HUES48 (cell line): ENCODE measurements around the gene TMEM190.

Experiments used
- H3K27ac ChIP-seq: one replicate; pipeline ENCODE4 v1.7.0; 2013; ENCODE audit warnings: low read depth, low read length, inconsistent platforms
- H3K27me3 ChIP-seq: 2 replicates; pipeline ENCODE4 v1.6.1; 2013; ENCODE audit warnings: mild to moderate bottlenecking, low read length; ENCODE audit not compliant: control insufficient read depth, insufficient read depth
- H3K36me3 ChIP-seq: 2 replicates; pipeline ENCODE4 v1.6.1; 2013; ENCODE audit warnings: low read length; ENCODE audit not compliant: control insufficient read depth, insufficient read depth
- H3K4me1 ChIP-seq: 2 replicates; pipeline ENCODE4 v1.6.1; 2013; ENCODE audit warnings: mild to moderate bottlenecking, low read length; ENCODE audit not compliant: control insufficient read depth, insufficient read depth
- H3K4me3 ChIP-seq: 2 replicates; pipeline ENCODE4 v1.5.1; 2013; ENCODE audit warnings: mild to moderate bottlenecking, low read depth, low read length
- H3K9ac ChIP-seq: 2 replicates; pipeline ENCODE4 v1.6.1; 2013; ENCODE audit warnings: mild to moderate bottlenecking, low read depth, low read length, moderate library complexity
- H3K9me3 ChIP-seq: 2 replicates; pipeline ENCODE4 v1.6.1; 2013; ENCODE audit warnings: low read length; ENCODE audit not compliant: control insufficient read depth, insufficient read depth

Gene TMEM190

DNA sequence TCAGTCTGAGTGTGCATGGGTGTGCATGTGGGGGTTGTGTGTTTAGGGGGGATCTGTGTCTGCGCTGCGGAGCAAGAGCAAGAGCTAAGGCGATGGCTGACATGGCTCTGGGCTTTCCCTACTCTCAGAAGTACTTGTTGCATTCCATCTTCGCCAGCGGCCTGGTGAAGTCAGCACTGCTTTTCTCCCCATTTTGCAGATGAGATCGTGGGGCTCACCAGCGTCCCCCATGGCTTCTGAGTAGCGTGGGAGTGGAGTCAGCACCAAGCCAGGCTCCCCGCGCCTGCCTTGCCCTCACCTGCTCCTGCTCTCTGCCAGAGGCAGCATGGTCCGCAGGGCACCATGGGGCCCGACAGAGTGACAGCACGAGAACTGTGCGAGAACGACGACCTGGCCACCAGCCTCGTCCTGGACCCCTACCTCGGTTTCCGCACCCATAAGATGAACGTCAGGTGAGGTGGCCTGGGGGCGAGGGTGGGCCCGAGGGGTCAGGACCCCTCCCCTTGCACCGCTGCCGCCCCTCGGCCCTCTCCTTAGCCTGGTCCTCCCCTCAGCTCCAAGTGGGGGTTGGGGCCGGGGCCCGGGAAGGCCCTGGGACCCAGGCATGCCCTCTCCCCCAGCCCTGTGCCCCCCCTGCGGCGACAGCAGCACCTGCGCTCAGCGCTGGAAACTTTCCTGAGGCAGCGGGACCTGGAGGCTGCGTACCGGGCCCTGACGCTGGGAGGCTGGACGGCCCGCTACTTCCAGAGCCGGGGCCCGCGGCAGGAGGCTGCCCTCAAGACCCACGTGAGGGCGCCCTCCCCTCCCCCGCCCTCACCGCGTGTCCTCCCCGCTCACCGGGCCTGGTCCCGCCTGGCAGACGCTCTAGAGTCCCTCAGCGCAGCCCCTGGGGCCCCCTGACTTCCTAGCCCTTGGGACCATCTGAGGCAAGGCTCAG lies 34.8 kb upstream of the TMEM190 start:
- H3K9me3 ChIP-seq = no peaks in the 10 kb centered on the region
- H3K4me1 ChIP-seq = peaks cover 12% of the 10 kb centered on the region
- H3K4me3 ChIP-seq = peak overlapping the region; percentile 56
- peaks cover 44% of the 10 kb centered on the region for H3K36me3 ChIP-seq
- H3K9ac ChIP-seq = no peak overlapping the region
- no peaks in the 10 kb centered on the region for H3K27me3 ChIP-seq
- H3K27ac ChIP-seq = no peak overlapping the region

DNA sequence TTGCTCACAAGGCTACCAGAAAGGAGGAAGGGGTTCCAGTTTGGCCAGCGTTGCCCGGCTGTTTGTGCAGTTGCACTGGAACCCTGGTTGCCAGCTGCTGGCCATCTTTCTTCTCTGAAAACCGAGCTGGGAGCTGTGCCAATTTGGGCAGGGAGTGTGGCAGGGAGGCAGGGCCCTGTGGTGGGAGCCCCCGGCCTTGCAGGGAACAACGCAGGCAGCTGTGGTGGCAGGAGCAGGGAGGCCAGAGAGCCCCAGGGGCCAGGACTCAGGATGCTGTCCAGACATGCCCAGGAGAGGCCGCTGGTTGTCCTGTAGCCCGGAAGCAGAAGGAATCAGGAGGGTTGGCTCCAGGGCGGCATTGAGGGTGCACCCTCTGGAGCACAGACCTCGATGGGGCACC lies 32.2 kb upstream of the TMEM190 start:
- no peak overlapping the region for H3K9ac ChIP-seq

DNA sequence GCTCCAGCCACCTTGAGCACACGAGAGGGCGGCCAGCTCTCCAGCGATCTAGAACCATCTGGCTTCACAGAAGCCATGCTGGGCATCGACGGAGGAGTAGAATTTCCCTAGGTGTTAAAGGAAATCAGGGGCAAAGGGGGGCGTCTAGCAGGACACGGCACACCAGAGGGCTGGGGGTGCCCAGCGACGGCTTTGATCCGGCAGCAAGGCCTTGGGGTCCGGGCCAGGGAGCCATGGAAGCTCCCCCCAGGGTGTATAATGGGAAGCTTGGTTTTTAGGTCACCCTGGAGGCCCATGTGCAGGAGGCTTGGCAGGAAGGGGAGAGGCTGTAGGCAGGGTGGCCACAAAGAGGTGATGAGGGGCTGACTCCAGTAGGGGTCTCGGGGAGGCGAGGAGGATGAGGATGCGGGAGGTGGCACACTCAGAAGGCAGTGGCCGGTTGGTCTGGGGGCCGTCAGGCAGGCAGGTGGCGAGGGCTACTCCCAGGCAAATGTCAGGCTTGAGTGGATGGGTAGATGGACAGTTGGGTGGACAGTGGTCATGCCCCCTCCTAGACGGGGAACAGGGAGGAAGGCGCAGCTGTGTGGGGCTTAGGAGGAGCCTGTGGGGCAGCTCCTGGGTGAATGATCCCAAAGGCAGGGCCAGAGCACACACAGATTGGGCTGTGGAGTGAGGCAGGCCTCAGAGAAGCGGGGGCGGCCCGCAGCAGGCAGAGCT lies 31.4 kb upstream of the TMEM190 start:
- Histone ChIP-seq H3K4me1 (peaks cover 32% of the 10 kb centered on the region), H3K36me3 (peaks cover 53% of the 10 kb centered on the region), H3K9ac (no peak overlapping the region), H3K9me3 (no peaks in the 10 kb centered on the region), H3K4me3 (no peak overlapping the region), H3K27ac (no peak overlapping the region), H3K27me3 (no peaks in the 10 kb centered on the region)

More for the DNA sequence above, 32.2 kb upstream of the TMEM190 start:
- peaks cover 27% of the 10 kb centered on the region for H3K4me1 ChIP-seq
- H3K36me3 ChIP-seq = peaks cover 52% of the 10 kb centered on the region
- H3K27me3 ChIP-seq = no peaks in the 10 kb centered on the region
- H3K27ac ChIP-seq = no peak overlapping the region
- no peak overlapping the region for H3K4me3 ChIP-seq
- no peaks in the 10 kb centered on the region for H3K9me3 ChIP-seq

DNA sequence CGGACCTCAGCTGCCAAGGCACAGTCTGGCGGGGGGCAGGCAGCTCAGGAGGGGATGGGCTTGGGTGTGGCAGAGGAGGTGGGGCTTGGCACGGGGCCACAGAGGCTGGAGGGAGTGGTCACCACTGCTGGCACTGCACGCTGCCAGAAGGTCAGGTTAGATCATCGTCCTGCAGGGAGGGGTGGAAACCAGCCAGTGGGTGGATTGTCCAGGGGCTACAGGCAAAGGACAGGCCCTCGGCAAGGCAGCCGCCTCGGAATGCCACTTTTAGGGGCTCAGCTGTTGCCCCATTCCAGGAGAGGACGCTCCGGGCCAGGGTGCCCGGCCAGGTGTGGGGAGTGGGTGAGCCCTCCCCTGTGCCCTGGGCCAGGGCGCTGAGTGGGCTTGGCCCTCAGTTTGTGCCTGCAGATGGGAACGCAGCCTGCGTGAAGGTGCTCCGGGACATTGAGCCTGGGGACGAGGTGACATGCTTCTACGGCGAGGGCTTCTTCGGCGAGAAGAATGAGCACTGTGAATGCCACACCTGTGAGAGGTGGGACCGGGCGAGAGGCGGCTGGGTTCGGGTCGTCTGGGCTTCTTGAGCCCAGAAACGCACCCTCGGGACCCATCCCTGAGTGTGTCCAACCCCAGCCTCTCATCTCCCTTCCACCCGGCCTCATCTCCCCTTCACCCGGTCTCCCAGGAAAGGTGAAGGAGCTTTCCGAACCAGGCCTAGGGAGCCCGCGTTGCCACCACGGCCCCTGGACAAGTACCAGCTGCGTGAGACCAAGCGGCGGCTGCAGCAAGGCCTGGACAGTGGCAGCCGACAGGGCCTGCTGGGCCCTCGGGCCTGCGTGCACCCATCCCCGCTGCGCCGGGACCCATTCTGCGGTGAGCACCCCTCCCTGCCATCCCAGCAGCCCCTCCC lies 30.6 kb upstream of the TMEM190 start:
- no peak overlapping the region for H3K27ac ChIP-seq
- no peak overlapping the region for H3K9ac ChIP-seq
- H3K27me3 ChIP-seq = no peaks in the 10 kb centered on the region
- peaks cover 35% of the 10 kb centered on the region for H3K4me1 ChIP-seq
- H3K4me3 ChIP-seq = no peak overlapping the region
- peaks cover 53% of the 10 kb centered on the region for H3K36me3 ChIP-seq
- no peaks in the 10 kb centered on the region for H3K9me3 ChIP-seq

DNA sequence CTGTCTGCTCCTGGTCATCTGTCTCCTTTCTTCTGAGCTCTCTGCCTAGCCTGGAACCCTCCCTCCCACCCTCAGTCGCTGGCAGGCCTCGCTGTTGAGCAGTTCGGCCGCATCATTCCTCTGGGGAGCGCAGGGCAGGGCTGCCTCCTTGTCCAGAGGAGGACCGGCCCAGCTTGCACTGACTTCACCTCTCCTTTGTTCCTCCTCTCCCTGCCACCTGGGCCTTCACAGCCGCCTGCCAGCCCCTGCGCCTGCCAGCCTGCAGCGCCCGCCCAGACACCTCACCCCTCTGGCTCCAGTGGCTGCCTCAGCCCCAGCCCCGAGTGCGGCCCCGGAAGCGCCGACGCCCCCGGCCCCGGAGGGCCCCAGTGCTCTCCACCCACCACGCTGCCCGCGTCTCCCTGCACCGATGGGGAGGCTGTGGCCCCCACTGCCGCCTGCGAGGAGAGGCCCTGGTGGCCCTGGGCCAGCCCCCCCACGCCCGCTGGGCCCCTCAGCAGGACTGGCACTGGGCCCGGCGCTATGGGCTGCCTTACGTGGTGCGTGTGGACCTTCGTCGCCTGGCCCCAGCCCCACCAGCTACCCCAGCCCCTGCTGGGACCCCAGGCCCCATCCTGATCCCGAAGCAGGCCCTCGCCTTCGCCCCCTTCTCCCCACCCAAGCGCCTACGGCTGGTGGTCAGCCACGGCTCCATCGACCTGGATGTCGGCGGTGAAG lies 29.7 kb upstream of the TMEM190 start:
- Histone ChIP-seq H3K4me3 (no peak overlapping the region), H3K27me3 (peaks cover 3% of the 10 kb centered on the region), H3K27ac (no peak overlapping the region), H3K9ac (no peak overlapping the region), H3K9me3 (no peaks in the 10 kb centered on the region), H3K4me1 (peaks cover 29% of the 10 kb centered on the region), H3K36me3 (peaks cover 51% of the 10 kb centered on the region)

DNA sequence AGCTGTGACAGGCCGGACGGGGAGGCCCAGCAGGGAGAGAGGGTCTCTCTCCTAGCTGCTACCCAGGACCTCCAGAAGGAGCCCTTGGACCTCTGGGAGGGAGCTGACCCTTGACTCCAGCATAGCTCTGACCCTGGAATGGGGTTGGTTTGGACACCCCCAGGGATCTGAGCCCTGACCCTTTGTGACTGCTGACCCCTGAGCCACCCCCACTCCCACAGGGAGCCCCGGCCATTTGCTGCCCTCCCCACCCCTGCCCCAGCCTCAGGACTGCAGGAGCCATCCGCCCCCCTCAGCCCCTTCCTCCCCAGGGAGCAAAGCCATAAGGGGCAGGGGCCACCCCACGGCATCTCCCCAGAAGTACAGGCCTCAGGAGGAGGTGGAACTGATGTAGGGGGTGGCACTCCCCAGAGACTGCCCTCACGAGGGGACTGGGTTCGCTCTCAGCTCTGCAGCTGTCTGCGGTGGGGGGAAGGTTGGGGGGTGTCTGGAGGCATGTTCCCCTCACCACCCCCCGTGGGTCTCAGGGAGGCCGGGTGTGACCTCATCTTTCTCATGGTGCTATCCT lies 29.1 kb upstream of the TMEM190 start:
- Histone ChIP-seq H3K36me3 (peaks cover 45% of the 10 kb centered on the region), H3K27ac (peak overlapping the region; percentile 95), H3K9ac (no peak overlapping the region), H3K27me3 (peaks cover 9% of the 10 kb centered on the region), H3K4me3 (no peak overlapping the region), H3K4me1 (peaks cover 27% of the 10 kb centered on the region), H3K9me3 (no peaks in the 10 kb centered on the region)

DNA sequence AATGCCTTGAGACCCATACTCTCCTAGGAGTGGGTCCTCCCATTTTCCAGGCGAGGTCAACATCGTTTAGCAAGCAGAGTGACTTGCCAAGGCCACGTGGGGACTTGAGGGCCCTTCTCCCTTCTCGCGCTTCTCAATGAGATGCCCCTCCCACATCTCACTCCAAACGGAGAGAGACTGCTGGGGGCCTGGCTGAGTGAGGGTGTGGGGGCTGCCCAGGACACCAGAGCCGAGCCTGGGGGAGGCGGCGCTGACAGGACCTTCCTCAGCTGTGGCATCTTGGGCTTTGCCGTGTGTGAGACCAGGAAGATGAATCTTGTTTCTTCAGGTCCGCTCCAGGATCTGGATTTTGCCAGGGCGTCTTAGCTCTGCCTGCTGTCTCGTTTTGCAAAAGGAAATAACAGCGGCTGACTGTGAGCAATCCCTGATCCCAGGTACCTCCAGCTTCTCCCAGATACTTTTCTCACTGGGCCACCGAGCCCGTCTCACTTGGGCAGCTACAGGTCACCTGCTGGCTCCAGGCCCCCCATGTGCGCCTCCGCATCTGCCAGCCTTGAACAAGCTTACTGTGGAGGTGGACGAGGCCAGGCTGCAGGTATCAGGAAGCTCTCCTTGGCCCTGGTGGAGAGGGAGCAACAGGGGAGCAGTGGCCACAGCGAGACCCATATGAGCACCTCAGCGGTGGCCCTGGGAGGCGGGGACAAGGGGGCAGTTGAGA lies 28.1 kb upstream of the TMEM190 start:
- Histone ChIP-seq H3K9ac (peak overlapping the region; percentile 48; the same call in 1 of the 2 replicates), H3K4me1 (peaks cover 29% of the 10 kb centered on the region)

DNA sequence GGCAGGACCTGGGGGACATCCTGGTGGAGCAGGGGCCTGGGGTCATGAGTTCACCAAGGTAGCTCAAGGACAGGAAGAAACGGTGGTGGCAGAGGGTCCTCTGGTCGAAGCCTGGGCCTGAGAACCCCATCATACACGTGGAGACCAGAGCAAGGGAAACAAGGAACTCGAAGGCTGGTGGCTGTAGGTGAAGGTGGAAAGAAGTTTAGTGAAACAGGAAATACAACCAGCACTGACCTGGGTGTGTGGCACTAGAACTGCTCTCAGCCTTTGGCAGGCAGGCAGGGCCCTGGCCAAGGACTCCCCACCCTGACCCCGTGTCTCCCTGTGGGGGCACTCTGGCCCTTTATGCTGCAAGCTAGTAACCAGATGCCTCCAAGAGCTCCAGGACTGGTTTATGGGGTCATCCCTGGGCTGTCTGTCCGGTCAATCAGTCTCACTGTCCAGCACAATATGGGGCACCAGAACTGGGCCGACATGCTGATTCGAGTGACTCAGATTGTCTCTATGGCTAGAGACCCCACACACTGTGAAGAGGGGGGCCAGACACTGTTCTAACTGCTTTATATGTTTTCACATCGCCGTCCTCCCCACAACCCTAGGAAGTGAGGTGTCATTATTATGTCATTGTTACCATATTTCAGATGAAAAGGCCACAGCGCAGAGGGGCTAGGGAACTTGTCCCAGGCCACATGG lies 25.9 kb upstream of the TMEM190 start:
- no peak overlapping the region for H3K4me3 ChIP-seq
- H3K27me3 ChIP-seq = peaks cover 36% of the 10 kb centered on the region
- peaks cover 17% of the 10 kb centered on the region for H3K36me3 ChIP-seq
- no peak overlapping the region for H3K27ac ChIP-seq
- no peak overlapping the region for H3K9ac ChIP-seq
- H3K4me1 ChIP-seq = peaks cover 34% of the 10 kb centered on the region
- no peaks in the 10 kb centered on the region for H3K9me3 ChIP-seq

More for the DNA sequence above, 28.1 kb upstream of the TMEM190 start:
- peak overlapping the region; percentile 95 for H3K27ac ChIP-seq
- H3K9me3 ChIP-seq = no peaks in the 10 kb centered on the region
- peaks cover 35% of the 10 kb centered on the region for H3K36me3 ChIP-seq
- peak overlapping the region; percentile 23; the same call in 1 of the 2 replicates for H3K4me3 ChIP-seq
- H3K27me3 ChIP-seq = peaks cover 19% of the 10 kb centered on the region

DNA sequence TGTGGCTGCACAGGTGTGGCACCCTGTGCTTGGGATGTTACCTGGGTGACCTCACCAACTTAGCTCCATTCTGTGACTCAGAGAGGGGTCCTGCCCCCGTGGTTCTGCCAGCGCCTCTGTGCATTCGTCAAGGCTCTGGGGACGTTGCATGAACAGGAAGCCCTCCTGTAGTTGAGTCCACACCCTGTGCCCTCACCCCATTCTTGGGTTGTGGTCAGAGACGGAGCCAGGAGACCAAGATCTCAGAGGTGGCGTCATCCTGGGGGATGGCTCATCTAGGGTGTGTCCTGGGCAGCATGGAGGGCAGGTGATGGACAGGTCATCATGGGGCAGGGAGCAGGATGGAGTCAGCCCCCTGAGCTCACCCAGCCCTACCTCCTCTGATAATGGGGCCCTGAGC lies 24.6 kb upstream of the TMEM190 start:
- no peak overlapping the region for H3K9ac ChIP-seq
- peaks cover 34% of the 10 kb centered on the region for H3K4me1 ChIP-seq
- peaks cover 10% of the 10 kb centered on the region for H3K36me3 ChIP-seq
- no peaks in the 10 kb centered on the region for H3K9me3 ChIP-seq
- H3K4me3 ChIP-seq = no peak overlapping the region
- H3K27ac ChIP-seq = no peak overlapping the region
- H3K27me3 ChIP-seq = peaks cover 48% of the 10 kb centered on the region
